NCI-H510A (cell line): Measurements from ENCODE around the gene GADD45G.
A peak's percentile ranks its signal among the peaks of the same experiment; 100 is the strongest.

Source experiments
- DNase-seq: peaks from one replicate; lab custom pipeline; 2025; lab: John Stamatoyannopoulos, UW

The GADD45G gene

DNA sequence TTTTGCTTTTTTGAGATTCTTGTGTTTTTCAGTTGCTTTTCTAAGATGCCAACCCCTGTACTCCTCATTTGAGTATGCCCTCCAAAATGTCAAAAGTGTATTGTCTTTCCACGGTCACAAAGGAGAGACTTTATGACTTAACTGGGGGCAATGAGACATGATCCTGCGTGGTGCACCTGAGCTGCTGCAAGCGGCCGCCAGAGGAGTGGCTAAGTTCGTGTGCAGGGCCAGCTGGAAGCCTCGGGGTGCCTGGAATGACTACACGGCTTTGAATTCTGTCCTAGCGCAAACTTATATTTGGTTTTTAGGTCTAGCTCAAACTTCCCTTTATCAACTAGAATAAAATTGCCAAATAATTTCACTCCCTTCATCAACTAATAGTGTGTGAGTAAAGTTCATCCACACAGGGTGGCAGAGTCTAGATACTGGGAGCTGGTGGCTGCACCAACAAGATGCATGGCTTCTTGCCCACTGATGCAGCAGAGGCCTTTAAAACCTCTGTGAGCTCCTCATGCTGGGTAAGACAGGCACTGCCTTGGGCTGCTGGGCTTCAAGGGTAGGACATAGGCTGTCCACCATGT is 4.7 kb downstream of the GADD45G start:
- DNase-seq = no peak

- no peak for DNase-seq
Observed at GRCh38 chr9:89610391-89610925, 5.6 kb downstream of the GADD45G start.

DNA sequence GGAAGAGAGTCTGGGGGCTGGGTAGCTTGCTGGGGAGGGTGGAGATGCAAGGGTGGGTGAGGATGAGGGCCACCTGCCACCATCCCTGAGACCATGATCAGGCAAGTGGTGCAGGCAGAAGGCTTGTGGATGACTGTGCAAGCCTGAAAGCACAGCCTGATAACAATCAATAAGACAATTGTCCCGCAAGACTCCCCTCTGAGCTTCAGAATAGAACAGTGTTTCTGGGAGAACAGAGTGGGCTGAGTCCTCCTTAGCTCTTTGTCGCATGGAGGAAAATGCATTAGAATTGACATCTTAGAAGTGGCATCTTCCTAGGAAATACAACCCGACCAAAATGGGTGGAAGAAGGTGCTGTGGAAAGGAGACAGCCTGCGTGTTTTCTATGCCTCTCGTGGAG is 6.6 kb downstream of the GADD45G start:
- DNase-seq = no peak

DNA sequence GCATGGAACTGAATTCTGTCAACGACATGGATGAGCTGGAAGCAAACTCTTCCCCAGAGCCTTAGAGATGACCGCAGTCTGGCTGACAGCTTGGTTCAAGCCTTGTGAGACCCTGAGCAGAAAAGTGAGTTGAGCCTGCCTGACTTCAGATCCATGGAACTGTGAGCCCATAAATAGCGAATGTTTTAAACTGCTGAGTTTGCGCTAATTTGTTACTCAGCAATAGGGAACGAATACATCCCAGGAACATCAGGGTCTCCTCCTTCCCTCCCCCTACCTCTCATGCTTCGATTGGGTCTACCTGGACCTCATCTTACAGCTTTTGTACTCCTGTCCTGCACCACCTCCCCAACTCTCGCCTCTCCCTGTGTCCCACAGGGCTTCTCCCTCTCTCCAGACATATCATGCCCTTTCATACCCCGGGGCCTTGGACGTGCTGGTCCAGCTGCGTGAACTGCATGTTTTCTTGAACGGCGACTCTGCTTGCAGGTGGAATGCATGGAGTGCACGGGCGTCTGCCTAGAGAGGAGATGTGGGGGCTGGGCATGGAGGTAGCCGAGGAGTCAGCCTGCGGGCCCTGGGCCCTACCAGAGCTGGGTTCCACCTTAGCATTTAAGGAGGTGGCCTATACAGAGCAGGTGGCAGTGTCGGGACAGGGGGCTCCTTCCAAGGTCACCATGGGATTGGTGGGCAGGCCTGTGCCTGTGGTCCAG is 7.9 kb downstream of the GADD45G start:
- no peak for DNase-seq

- no peak for DNase-seq
Observed at GRCh38 chr9:89613912-89614892, 9.4 kb downstream of the GADD45G start.

GRCh38 chr9:89615661-89616060 is 10.8 kb downstream of the GADD45G start:
- DNase-seq = no peak

DNA sequence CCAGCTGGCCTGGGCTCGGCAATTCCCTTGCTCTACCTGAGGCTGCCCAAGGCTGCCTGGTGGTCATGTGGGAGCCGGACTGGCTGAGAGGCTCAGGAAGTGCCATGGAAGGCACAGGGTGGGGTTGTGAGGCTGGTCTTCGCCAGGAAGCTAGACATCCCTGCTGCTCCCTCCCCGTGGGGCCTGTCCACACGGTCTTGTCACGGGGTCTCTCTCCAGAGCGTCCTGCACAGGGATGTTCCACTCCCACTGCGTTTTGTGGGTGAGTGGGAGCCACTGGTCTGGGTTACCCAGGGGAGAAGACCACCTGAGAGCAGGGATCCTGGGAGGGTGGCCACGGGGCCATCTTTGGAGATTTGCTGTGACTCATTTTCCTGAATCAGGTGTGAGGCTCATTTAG is 11.6 kb downstream of the GADD45G start:
- no peak for DNase-seq

GRCh38 chr9:89617978-89618377 is 13.2 kb downstream of the GADD45G start:
- no peak for DNase-seq

- no peak for DNase-seq
Observed at GRCh38 chr9:89619019-89619418, 14.2 kb downstream of the GADD45G start.

DNA sequence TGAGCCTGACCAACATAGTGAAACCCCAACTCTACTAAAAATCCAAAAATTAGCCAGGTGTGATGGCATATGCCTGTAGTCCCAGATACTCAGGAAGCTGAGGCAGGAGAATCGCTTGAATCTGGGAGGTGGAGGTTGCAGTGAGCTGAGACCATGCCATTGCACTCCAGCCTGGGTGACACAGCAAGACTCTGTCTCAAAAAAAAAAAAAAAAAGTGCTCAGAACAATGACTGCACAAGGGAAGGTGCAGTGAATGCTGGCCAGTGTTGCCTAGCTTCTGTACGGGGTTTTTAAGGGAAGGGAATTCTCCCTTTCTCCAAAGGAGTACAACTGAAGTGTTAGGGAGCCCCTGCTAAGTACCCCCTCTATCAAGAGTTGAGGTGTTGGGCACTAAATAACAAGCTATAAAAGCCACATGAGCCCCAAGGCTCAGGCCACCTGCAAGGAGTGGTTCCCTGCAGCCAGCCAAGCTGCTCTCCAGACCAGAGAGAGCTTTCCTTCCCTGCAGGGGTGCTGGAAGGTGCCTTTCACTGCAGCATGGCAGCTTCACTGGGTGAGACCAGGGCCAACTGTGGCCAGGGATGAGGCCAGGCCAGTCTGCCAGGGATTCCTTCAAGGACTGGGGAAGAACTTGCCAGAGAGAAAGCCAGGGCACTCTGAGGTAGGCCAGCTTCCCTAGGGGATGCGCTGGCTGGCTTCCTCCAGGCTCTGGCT is 14.8 kb downstream of the GADD45G start:
- DNase-seq = no peak

GRCh38 chr9:89621031-89621430 is 16.2 kb downstream of the GADD45G start:
- peak; percentile 56 for DNase-seq

- DNase-seq = no peak
Observed at GRCh38 chr9:89621676-89622075, 16.9 kb downstream of the GADD45G start.

DNA sequence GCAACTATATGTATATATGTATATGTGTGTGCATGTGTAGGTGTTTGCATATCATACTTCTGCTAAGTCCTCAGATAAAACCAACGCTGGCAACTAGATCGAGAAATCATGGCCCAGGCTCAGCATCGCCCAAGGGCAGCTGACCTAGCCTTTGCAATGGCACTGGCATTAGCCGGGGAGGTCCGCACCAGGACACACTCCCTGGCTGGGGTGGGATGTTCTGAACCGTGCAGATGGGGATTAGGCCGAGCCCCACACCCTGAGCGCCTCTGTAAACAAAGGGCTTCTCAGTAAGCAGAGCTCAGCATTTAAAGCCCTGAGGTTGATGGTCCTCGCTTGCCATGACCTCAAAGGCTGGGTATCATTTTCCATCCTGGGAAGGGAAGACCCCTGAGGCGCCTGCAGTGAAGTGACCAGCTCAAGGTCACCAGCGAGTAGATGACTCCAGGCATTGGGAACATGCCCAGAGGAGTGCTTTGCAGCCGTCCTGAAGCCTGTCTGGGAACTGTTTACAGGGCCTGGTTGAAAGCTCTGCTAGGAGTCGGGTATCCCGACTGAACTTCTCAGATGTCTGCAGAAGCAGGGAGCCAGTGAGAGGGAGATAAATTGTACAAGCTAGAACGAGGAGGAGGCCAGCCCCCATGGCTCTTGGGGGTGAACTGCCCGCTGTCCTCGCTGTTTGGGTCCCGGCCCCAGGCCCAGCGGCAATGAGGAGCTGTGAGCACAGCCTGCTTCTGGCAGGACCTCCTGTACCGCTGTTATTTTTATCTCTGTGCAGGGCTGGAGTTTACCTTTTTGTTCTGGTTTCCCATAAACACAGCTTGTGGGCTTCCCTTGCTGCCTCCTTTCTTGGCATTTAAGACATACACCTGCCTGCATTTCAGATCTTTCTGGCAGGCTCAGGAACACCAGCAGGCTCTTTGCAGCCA is 18.4 kb downstream of the GADD45G start:
- no peak for DNase-seq

GRCh38 chr9:89623925-89624420 is 19.2 kb downstream of the GADD45G start:
- no peak for DNase-seq

DNA sequence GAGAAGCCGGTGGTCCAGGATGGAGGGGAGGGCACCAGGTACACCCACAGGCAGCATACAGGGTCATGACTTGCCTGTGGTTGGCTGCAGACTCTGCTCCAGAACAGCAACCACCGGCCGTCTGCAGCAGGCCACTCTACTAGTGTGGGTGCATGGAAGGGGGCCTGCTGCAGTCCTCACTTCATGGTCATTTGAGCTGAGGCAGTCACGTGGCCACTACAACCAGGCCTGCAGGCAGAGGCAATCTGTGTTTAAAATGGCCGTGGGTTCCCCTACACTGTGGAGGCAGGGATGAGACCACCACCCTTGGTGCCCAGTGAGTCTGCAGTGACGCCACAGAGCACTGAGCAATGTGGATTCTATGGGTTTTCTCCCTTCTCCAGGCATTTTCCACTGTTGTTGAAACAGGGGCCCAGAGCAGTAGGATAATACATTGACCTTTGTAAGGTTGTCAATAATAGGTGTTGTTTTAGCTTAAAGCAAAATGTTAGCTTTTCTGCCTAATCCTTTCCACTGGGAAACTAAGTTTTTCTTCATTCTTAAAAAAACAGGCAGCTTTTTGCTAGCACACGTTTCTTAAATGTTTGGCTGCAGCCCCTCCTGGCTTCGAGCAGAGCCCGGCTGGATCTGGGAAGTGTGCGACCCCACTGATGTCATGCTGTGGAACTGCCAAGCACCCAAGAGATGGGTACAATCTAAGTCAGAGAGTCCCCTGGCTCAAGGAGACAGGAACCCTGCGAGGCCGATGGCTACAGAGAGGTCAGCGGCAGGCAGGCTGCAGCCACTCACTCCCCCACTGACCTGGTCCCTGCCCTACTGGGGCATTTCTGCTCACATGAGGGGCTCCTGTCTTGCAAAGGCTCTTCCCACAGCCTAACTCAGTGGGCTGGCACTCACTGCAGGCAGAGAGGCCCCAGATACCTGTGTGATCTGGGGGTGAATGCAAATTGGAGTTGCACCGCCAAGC is 21.2 kb downstream of the GADD45G start:
- no peak for DNase-seq

DNA sequence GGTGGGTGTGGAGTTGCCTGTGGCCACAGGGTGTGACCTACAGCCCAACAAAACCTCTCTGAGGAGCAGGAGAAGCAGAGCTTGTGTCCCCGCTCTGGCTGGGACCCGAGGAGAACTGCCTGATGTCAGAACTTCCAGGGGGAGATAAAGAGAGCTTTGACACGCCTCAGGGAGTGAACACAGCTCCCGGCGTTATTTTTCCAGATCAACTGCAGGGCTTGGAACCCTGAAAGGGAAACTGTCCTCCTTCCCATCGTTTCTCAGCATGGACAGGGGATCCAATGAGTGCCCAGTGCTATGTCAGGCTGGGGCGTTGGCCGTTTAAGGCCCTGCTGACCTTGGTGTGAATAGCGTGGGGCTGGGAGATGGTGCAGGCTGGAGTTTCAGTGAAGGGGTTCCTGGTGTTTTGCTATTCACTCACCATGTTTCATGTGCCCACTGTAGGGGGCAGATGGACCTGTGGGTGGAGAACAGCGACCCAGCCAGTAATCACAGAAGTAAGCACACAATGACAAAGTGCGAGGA is 22.0 kb downstream of the GADD45G start:
- DNase-seq = no peak

DNA sequence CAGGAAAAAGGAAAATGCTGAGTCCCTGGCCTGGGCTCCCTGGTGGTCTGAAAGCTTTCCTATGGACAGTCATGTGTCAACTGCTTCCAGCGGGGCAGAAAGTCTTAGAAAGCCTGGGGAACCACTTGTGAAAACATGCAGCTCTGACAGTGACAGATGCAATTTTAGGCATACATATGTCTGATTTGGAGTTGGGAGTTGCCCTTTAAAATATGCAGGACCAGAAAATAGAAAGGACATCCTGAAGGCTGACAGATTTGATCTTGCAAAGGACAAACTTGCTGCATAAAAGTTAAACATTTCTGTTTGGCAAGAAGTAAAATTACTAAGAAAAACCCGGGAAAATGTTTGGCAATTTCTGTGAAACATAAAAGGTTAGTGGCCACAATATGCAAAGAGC is 23.8 kb downstream of the GADD45G start:
- DNase-seq = no peak

GRCh38 chr9:89629081-89629976 is 24.5 kb downstream of the GADD45G start:
- DNase-seq = no peak
